ENCODE measurements around the gene IRF9.
A peak's percentile ranks its signal among the peaks of the same experiment; 100 is the strongest.

Gene IRF9

DNA sequence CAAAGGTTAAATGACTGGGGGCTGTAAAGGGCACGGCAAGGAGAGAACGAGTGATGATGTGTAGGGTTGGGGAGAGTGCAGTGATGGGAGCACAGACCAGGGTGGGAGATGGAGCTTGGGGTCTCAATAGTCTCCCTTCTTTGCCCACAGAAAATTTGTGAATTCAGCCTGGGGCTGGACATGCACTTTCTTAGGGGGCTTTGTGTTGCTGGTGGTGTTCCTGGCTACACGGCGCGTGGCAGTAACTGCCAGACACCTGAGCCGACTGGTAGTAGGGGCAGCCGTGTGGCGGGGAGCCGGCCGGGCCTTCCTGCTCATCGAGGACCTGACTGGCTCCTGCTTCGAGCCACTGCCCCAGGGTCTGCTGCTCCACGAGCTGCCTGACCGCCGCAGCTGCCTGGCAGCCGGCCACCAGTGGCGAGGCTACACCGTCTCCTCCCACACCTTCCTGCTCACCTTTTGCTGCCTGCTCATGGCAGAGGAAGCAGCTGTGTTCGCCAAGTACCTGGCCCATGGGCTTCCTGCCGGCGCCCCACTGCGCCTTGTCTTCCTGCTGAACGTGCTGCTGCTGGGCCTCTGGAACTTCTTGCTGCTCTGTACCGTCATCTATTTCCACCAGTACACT, 28.9 kb upstream of the IRF9 start:
- no peak for DNase-seq

DNA sequence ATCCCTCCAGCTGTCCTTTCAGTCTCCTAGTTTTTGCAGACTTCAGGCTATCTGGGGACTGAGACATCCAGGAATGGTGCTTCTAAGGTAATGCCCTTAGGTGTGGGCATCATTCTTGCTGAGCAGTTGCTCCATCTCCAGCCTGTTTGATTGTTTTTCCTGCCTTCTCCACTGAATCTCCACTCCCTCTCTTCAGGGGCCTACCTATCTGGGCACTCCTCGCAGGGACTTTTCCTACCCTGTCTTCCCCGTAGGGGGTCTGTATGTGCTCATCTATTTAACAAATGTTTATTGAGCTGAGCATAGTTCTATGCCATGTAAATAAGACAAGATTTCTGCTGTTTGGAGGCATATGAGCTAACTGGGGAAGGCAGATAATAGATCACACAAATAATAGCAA, 28.1 kb upstream of the IRF9 start:
- no peak for DNase-seq

DNA sequence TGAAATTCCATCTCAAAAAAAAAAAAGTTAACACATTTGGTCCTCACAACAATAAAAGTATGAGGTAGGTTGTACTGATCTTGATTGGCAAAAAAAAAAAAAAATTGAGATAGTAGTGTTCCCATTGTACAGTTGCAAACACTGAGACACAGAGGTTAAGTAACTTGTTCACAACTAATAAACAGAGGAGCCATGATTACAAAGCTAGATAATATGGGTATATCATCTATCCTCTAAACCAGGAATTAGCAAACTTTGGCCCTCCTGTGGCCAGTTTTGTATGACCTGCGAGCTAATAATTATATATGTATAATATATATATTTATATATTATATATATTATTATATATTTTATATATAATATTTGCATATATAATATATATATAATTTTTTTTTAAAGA, 27.3 kb upstream of the IRF9 start:
- DNase-seq: no peak

DNA sequence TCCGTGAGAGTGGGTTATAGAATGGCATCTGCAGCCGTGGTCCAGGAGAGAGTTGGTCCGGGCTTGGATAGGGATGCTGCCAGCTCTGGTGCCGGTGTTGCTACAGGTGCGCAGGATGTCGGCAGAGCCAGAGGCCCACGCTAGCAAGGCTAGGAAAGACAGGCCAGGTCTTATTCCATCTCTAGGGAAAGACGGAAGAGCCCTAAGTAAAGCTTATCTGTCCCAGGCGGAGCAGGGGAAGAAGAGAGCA, 25.6 kb upstream of the IRF9 start:
- DNase-seq: no peak

DNA sequence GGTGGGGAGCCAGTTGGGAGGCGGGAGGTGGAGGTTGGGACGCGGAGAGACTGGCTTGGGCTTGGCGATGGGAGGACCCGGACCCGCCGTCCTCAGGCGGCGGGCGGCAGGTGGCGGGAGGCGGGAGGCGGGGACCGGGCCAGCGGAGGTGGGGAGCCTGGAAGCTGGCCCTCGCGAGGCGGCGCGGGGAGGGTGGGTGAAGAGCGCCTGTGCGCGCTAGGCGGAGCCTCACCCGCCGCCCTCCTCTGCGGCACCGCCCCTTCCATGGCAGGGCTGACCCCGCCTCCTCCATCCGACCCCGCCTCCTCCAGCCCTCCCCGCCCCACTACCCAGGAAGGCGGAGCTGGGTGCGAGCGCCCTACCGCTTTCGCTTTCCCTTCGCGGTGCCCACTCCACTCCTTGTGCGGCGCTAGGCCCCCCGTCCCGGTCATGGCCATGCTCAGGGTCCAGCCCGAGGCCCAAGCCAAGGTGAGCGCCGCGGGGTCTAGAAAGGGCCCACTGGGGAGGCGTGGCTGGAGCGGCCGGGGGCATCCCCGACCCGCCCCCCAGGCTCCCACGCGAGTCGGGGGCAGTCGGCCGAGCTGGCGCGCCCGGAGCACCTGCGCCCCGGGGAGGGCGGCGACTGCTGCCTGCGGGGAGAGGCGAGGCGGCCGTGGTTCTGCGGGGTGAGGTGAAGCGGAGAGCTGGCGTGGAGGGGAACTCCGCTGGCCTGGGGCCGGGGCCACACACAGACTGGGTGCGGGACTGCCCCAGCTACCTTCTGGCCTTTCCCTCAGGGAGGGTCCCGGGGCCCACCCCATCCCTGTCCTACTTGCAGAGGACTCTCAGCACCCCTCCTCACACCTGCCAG, 25.0 kb upstream of the IRF9 start, which contains the start of gene PSME1:
PSME1 (plus strand) TSS at position 361 of the 850 bp plus-strand sequence; CDS start at position 430, 69 bp downstream.
- DNase-seq: peak; percentile 77

DNA sequence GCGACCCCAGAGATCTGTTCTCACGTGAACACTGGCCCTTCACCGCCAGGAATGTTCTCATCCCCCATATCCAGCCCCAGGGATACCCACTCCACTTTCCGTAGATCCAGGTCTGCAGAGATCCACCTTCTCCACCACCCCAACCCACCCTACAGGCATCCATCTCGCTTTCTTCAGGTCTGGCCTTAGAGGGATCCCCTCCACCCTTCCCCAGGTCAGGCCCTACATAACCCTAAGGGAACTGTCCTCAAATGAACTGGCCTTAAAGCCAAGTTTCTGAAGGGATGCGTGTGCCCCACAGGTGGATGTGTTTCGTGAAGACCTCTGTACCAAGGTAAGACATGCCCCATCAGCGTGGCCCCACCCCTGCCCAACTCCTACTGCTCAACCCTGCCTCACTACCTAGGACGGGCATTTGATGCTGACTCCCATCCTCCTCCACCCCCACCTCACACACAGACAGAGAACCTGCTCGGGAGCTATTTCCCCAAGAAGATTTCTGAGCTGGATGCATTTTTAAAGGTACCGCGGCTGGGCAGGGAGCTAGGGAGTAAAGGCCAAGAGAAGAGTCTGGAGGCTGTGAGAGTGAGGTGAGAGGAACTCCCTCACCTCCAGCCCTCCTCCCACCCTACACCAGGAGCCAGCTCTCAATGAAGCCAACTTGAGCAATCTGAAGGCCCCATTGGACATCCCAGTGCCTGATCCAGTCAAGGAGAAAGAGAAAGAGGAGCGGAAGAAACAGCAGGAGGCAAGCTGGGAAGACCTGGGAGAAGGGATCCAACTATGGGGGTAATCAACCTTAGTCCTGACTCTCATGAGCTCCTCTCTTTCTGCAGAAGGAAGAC, 24.2 kb upstream of the IRF9 start:
- DNase-seq: no peak

DNA sequence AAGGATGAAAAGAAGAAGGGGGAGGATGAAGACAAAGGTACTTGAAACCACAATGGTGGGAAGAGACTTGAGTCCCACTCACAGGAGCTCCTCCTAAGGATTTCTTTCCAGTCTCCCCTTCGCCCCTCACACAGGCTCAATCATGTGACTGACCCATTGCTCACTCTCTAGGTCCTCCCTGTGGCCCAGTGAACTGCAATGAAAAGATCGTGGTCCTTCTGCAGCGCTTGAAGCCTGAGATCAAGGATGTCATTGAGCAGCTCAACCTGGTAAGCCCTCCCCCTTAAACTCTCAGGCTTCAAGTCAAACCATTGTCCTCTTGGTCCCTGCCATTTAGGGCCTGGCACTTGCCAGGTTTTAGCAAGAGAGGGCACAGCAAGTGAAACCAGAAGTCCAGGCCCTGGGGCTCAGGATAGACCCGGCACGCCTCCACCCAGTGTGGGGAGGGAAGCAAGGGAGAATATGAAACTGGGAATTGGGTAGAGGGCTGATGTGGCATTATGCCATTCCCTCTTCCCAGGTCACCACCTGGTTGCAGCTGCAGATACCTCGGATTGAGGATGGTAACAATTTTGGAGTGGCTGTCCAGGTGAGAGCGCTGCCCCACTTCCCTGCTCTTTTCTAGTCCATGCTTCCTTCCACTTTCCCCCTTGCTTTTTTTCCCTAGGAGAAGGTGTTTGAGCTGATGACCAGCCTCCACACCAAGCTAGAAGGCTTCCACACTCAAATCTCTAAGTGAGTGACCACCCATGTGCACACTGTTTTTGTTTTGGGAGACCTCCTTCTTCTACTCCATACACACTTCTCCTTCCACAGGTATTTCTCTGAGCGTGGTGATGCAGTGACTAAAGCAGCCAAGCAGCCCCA, 23.3 kb upstream of the IRF9 start:
- no peak for DNase-seq

DNA sequence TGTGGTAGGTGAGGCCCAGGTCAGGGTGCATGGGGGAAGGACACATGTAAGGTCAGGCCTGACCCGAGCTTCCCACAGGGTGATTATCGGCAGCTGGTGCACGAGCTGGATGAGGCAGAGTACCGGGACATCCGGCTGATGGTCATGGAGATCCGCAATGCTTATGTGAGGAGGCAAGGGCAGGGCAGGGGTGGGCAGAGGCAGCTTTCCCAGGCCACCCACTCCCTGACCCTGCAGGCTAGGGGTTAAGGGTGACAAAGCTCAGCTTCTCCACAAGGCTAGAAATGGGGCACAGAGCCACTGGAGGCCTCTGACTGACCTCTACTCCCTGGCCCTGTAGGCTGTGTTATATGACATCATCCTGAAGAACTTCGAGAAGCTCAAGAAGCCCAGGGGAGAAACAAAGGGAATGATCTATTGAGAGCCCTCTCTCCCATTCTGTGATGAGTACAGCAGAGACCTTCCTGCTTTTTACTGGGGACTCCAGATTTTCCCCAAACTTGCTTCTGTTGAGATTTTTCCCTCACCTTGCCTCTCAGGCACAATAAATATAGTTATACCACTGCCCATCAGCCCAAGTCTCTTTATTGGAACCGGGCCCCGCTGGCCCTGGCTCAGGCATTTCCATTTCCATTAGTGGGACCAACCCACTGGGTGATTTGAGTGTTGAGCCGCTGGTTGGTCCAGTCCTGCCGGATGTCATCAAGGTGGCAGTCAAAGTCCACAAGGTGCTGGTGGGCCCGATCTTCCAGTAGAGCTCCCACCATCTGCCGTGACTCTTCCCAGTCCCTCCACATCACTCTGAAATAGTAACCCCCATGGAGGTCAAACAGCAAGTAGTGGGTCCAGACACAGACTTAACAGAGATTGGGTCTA, 22.4 kb upstream of the IRF9 start:
- no peak for DNase-seq

DNA sequence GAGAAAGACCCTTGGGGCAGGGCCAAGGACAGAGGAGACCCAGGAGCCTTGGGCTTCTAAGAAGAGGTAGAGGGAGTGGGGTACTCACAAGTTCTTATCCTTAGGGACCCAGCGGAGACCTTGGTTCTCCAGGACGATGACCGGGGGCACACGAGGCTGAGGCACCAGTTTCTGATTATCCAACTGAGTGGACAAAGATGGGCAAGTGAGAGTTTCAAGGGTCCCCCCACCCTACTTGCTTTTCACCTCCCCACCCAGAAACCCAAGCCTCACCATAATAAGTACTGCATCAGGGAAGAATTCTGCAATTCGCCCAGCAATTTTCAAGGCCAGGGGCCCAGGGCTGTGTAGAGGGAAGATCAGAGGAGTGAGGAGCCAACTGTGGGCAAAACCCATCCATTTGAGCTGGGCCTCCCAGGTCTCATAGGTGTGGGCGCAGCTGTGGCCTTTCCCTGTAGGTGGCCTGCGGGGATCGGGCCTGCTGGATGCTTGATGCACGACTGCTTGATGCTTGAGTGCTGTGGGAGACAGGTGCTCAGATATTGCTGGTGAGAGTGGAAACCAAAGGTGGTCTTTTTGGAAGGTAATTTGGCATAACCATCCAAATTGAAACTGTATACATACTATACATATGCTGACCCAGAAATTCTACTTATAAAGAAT, 21.7 kb upstream of the IRF9 start:
- DNase-seq: no peak

DNA sequence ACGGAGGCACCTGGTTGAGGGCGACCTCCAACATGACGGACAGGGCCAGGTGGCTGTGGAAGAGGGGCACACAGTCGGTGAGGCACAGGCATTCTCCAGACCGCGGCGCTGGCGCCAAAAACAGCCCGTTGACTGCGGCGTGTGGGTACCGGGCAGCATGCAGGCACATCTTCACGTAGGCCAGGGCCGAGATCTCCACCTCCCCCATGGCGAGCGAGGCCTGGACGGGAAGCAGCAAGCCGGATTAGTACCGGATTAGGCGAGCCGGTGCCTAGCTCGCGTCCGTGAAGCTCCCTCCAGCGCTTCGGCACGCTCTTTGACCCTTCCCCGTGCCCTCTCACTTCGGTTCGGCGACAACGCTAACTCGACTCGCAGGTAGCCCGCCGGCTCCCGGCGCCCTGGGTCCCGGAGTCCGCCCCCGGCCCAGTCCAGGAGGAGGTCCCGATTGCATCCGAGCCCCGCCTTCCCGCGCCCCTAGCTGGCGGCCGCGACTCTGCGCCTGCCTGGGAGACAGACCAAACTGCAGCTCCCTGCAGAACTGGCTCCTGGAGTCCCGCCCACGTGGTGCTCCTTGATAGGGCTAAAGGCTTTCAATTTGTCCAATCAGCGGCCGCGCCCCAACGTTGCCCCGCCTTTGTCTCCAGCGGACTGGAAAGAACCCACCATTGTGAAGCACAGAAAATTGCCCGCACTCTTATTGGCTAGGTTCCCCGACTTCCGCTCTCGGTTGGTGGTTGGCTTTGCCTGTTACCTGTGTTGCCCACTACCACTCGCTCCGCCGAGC, 19.8 kb upstream of the IRF9 start, which contains the start of gene EMC9:
EMC9 (minus strand) TSS at position 495 of the 784 bp plus-strand sequence; CDS start at position 208, 287 bp downstream.
- DNase-seq: peak; percentile 100

DNA sequence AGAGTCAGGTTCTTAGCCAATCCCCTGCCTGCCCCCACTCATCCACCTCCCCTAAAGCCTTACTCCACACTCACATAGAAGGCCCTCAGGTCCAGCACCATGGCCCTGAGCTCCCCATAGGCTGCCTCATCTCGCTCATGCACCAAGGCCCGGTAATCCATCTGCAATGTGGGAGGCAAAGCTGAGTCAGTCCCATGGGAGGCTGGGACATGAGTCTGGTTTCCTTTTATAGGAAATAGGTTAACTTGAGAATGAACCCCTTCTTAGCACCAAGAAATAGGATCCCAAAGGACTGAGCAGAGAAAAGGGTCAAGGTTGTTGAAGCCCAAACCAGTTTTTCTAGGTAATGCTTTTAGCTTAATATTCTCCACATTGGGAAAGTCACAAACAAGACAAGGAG, 17.6 kb upstream of the IRF9 start:
- no peak for DNase-seq

DNA sequence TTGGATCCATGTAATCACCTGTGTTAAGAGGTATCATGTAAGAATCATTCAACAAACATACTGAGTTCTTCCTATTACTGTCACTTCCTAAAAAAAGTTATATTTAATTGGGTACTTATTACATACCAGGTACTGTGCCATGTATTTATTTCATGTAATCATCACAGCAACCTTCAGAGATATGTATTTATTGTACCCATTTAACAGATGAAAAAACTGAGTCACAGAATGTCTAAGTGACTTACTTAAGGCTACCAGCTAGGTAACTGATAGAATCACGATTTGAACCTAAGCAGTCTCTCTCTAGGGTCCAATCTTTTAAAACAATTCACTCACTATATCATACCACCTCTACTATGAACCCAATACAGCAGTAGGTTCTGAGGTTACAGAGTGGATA, 16.6 kb upstream of the IRF9 start:
- DNase-seq: no peak

DNA sequence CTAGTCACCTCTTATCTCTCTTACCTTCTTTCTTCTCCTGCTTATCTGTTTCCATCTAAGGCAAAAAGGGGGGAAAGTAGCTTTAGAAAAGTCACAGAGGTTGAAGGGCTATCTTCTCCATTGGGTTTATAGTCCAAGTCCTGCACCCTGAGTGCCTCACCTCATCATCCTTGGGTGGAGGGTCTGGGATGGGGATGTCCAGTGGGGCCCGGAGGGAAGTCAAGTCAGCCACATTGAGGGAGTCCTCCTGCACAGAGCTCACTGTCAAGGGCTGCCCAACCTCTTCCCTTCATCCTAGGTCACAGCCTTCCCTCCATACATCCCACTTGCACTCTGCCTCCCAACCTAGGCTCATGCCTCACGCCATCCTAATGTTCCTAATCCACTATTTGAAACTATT, 15.8 kb upstream of the IRF9 start:
- no peak for DNase-seq

DNA sequence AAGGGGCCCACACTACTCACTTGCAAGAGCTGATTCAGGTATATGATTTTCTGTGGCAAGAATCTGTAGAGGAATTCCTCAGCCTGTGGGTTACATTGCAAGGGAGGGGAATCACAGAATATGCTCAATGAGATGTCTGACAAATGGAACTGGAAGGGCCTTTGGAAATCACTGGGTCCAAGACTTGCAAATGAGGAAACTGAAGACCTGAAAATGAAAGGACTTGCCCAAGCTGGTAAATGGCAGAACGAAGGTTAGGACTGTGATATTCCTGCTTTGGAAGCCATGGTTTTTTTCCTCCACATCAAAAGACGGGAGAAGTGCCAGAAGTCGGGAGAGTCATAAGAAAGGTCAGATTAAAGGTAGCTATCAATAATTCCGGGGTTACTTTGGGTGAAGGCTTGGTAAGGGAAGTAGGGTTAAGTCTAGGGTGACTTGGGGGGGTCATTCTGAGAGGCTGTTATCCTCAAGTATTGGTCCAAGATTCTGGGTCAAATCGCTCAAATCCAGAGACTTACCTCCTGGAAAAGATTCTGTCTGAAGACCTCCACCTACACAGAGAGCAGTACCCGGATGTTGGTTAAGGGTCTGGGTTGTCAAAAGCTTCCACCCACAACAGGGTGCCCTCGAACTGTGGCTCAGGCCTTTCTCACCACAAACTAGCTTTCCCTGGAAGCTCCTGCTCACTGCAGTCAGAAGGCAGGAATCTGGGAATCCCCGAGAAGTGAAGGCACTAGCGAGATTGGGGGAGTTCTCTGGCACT, 15.2 kb upstream of the IRF9 start:
- peak; percentile 84 for DNase-seq

DNA sequence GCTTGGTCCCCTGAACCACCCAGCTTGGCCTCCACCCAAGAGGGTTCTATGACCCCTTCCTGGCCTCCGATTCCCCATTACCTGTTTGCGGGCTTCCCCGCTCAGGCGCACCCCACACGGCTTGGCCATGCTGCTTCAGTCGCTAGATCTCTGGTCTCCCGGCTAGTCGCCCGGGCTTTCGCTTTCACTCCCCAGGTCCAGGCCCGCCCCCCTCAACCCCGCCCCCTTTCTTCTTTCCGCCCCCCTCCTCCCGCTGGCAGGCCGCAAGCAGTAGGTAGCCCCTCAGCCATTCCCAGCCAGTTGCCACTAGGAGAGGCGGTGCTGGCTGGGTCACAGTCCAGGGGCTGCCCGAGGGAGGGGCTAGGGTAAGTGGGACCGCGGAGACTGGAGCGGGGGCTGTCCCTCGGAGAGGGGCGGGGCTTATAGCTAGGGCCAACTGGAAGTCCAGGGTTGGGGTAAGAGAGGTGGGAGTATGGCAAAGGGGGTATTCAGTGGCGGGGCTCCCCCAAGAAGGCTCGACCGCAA, 14.6 kb upstream of the IRF9 start, which contains the start of gene PSME2:
PSME2 (minus strand) TSS at position 158 of the 525 bp plus-strand sequence; CDS start at position 129, 29 bp downstream.
- DNase-seq: peak; percentile 97

DNA sequence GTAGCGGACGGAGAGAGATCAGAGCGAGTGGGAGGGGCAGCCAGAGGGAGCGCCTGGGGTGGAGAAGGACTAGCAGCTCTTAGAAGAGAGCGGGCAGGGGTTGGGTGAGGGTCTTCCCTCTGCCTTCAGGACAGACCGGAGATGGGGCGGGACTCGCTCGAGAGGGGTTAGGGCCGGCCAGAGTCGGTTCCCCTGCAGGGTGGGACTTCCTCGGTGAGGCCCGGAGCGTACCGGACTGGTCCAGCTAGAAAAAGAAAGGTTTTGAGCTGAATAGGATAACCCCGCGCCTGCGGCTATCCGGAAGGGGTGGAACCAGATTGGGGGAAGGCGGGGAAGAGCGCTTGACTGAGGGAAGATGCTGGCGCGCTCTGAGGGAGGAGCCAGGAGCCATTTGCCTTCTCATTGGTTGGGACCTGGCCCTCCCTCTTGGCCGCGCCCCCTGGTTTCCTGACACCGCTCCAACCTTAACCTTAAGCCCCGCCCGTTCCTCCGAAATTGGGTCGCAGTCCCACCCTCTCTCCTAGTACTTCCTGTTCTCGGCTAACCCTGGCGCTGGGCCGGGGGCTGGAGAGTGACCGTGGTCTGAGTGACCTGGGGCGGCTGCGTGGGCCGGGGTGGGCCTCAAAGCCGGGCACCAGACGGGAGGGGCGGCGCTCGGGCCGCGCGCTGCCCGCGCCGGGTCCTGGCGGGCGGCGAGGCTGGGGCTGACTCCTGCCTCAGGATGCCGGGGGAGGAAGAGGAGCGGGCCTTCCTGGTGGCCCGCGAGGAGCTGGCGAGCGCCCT, 13.9 kb upstream of the IRF9 start, which contains the start of gene RNF31:
RNF31 (plus strand) TSS at position 521 of the 783 bp plus-strand sequence; CDS start at position 722, 201 bp downstream.
- peak; percentile 96 for DNase-seq

DNA sequence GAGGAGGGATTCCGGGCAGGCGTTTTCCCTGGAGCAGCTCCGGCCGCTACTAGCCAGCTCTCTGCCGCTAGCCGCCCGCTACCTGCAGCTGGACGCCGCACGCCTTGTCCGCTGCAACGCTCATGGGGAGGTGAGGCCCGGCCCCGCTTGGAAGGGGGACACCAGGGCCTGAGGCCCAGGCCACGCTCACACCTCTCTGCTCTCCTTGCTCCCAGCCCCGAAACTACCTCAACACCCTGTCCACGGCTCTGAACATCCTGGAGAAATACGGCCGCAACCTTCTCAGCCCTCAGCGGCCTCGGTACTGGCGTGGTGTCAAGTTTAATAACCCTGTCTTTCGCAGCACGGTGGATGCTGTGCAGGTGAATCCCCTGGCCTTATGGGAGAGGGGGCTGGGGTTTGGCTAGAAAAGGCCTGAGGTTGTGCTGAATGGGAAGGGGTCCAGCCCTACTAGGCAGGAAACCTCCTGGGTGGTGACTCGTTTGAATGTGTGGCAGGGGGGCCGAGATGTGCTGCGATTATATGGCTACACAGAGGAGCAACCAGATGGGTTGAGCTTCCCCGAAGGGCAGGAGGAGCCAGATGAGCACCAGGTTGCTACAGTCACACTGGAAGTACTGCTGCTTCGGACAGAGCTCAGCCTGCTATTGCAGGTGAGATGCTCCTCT, 13.2 kb upstream of the IRF9 start:
- DNase-seq: no peak
